Body of pancreas (tissue), 4 donors: Measurements from ENCODE around the gene GATAD2A. TPM values are rescaled to one million over a fixed set of nuclear protein-coding genes. Genes with fewer than 3 reads are reported as not detected.

Experiments used
- ATAC-seq: fragments of 150-250 bp; one replicate; pipeline ENCODE4 v1.9.1; 2016
- DNase-seq, 4 donors: peaks; one replicate each; pipeline ENCODE4 v3.0.0-alpha.2; 2019
- H3K27ac ChIP-seq, 4 donors: fragments of 200-600 bp; sonication (generic); 1 replicate in 3 of 4; 2 replicates in 1 of 4; pipeline versions ENCODE4 v1.5.1 to v1.6.1; 2016 to 2019; ENCODE audit warnings: mild to moderate bottlenecking in 1 of 4, mixed read lengths in 1 of 4, moderate library complexity in 1 of 4
- H3K27me3 ChIP-seq, 2 donors: fragments of 200-600 bp; sonication (generic); one replicate each; pipeline ENCODE4 v1.6.0; 2016; ENCODE audit warnings: mild to moderate bottlenecking in 1 of 2
- H3K36me3 ChIP-seq, 2 donors: fragments of 200-600 bp; sonication (generic); replicated peaks in 1 of 2; 2 replicates each; pipeline ENCODE4 v1.5.1; 2016; ENCODE audit warnings: low read depth in 2 of 2; ENCODE audit not compliant: insufficient read depth in 1 of 2
- H3K4me1 ChIP-seq: fragments of 200-600 bp; sonication (generic); one replicate; pipeline ENCODE4 v1.6.0; 2016
- H3K4me3 ChIP-seq, 2 donors: fragments of 200-600 bp; sonication (generic); 1 replicate in 1 of 2; 2 replicates in 1 of 2; pipeline ENCODE4 v1.5.1; 2016 to 2019
- H3K9me3 ChIP-seq, 3 donors: fragments of 200-600 bp; sonication (generic); 1 replicate in 2 of 3; 2 replicates in 1 of 3; pipeline ENCODE4 v1.5.1; 2016
- CTCF ChIP-seq, 7 experiments: fragments of 450-650 bp in 4 of 7; fragments of 200-600 bp in 3 of 7; sonication (generic) in 3 of 7; IDR thresholded peaks; one replicate each; pipeline ENCODE4 v1.5.1; 2016 to 2019; ENCODE audit warnings: antibody characterized with exemption in 7 of 7
- POLR2A ChIP-seq, 3 donors: fragments of 450-650 bp; IDR thresholded peaks; one replicate each; pipeline ENCODE4 v1.6.1; 2016; ENCODE audit warnings: antibody characterized with exemption in 3 of 3, mild to moderate bottlenecking in 2 of 3
- WGBS, 2 donors: methylation state at CpG; one replicate each; pipeline ENCODE4 v1.1.5; 2017; 5-methylcytosine and 5-hydroxymethylcytosine counted together
- intact Hi-C: fragments of 100-400 bp; cut with DNase I; formaldehyde crosslinking; loops from one replicate; pipeline ENCODE4 v1.15.1; 2023
- total RNA-seq, 2 donors: library from RNA; depleted of rRNA; stranded (reverse); fragments of >200 nt; gene quantifications; one replicate each; pipeline ENCODE4 v1.1.0, GENCODE V29; 2016

The GATAD2A gene
- total RNA-seq, 2 donors from 2014 or later = 30.0 to 35.8 TPM

GRCh38 chr19:19444681-19445155 lies 39.2 kb downstream of the GATAD2A start:
- Histone ChIP-seq H3K4me1 (peaks cover 37% of the 10 kb centered on the region), H3K4me3 (no peak overlapping the region), H3K36me3 (no peaks in the 10 kb centered on the region), H3K27me3 (no peaks in the 10 kb centered on the region), H3K27ac (peak overlapping the region in 2 of 4 donors; percentile 16 to 39), H3K9me3 (no peaks in the 10 kb centered on the region)
- intact Hi-C loops = no loop called here
- TF ChIP-seq CTCF (IDR thresholded peaks at IDR 0.05) = no peak
- no peak for TF ChIP-seq POLR2A (IDR thresholded peaks at IDR 0.05)
- no peak for ATAC-seq
- WGBS, 2 donors = 60 to 78% methylated on average over 4 of the region's 4 CpGs
- DNase-seq = peak in 1 of 4 donors; percentile 18

GRCh38 chr19:19445288-19445687 lies 39.8 kb downstream of the GATAD2A start:
- Histone ChIP-seq H3K9me3 (no peaks in the 10 kb centered on the region), H3K4me1 (peaks cover 37% of the 10 kb centered on the region), H3K27me3 (no peaks in the 10 kb centered on the region), H3K36me3 (no peaks in the 10 kb centered on the region), H3K4me3 (no peak overlapping the region), H3K27ac (peak overlapping the region in 1 of 4 donors; percentile 39)
- ATAC-seq (no peak), DNase-seq (no peak)
- intact Hi-C loops = no loop called here
- TF ChIP-seq POLR2A (IDR thresholded peaks at IDR 0.05) = no peak
- TF ChIP-seq CTCF (IDR thresholded peaks at IDR 0.05) = no peak
- 6 to 20% methylated on average over 1 of the region's 1 CpG for WGBS, 2 donors

GRCh38 chr19:19445911-19446361 lies 40.5 kb downstream of the GATAD2A start:
- ATAC-seq = no peak
- intact Hi-C loops = no loop called here
- Histone ChIP-seq H3K27ac (no peak overlapping the region), H3K9me3 (no peaks in the 10 kb centered on the region), H3K4me3 (no peak overlapping the region), H3K36me3 (no peaks in the 10 kb centered on the region), H3K4me1 (peaks cover 37% of the 10 kb centered on the region), H3K27me3 (no peaks in the 10 kb centered on the region)
- TF ChIP-seq CTCF (IDR thresholded peaks at IDR 0.05) (no peak), POLR2A (IDR thresholded peaks at IDR 0.05) (no peak)
- no peak for DNase-seq
- 74 to 92% methylated on average over 9 of the region's 9 CpGs for WGBS, 2 donors

- 76 to 78% methylated on average over 9 of the region's 9 CpGs for WGBS, 2 donors
- TF ChIP-seq POLR2A (IDR thresholded peaks at IDR 0.05) (no peak), CTCF (IDR thresholded peaks at IDR 0.05) (no peak)
- ATAC-seq = no peak
Observed at GRCh38 chr19:19446655-19447437, 41.4 kb downstream of the GATAD2A start.

More at GRCh38 chr19:19446655-19447437, 41.4 kb downstream of the GATAD2A start:
- Histone ChIP-seq H3K27me3 (no peaks in the 10 kb centered on the region), H3K4me3 (no peak overlapping the region), H3K9me3 (no peaks in the 10 kb centered on the region), H3K4me1 (peaks cover 37% of the 10 kb centered on the region), H3K36me3 (no peaks in the 10 kb centered on the region), H3K27ac (peak overlapping the region in 2 of 4 donors; percentile 53 to 62)
- intact Hi-C loops = no loop called here
- DNase-seq = no peak
